ENCODE measurements around the gene WDR64.

WDR64 gene

GRCh38 chr1:241688940-241689368 is 36.9 kb downstream of the WDR64 start:
- ChIA-PET POLR2A (no interaction called here), CTCF (interaction anchor here (1.8 kb wide), 1 partner anchor 10 kb away, joined by 5 read pairs; no protein-coding TSS in a partner anchor)
- TF ChIP-seq CTCF (IDR thresholded peaks at IDR 0.05; ENCODE audit: control extremely low read depth, extremely low read depth, low read depth, missing control alignments): no peak
- DNase-seq (ENCODE audit: extremely low spot score): no peak

GRCh38 chr1:241695246-241696171 is 43.4 kb downstream of the WDR64 start:
- DNase-seq (ENCODE audit: extremely low spot score): no peak
- CTCF ChIA-PET: interaction anchor here (1.4 kb wide), 1 partner anchor 16 kb away, joined by 6 read pairs; no protein-coding TSS in a partner anchor
- no peak for TF ChIP-seq CTCF (IDR thresholded peaks at IDR 0.05; ENCODE audit: control extremely low read depth, extremely low read depth, low read depth, missing control alignments)
- POLR2A ChIA-PET: no interaction called here

- ChIA-PET CTCF (no interaction called here), POLR2A (no interaction called here)
- TF ChIP-seq CTCF (IDR thresholded peaks at IDR 0.05; ENCODE audit: control extremely low read depth, extremely low read depth, low read depth, missing control alignments): no peak
- DNase-seq (ENCODE audit: extremely low spot score): no peak
These were observed 44.2 kb downstream of the WDR64 start for GRCh38 chr1:241696172-241696814.

- ChIA-PET CTCF (no interaction called here), POLR2A (no interaction called here)
- TF ChIP-seq CTCF (IDR thresholded peaks at IDR 0.05; ENCODE audit: control extremely low read depth, extremely low read depth, low read depth, missing control alignments): no peak
- DNase-seq (ENCODE audit: extremely low spot score): no peak
These were observed 44.9 kb downstream of the WDR64 start for GRCh38 chr1:241696815-241697639.

- CTCF ChIA-PET: no interaction called here
- POLR2A ChIA-PET: no interaction called here
- TF ChIP-seq CTCF (IDR thresholded peaks at IDR 0.05; ENCODE audit: control extremely low read depth, extremely low read depth, low read depth, missing control alignments): no peak
- DNase-seq (ENCODE audit: extremely low spot score): no peak
These were observed 45.5 kb downstream of the WDR64 start for GRCh38 chr1:241697640-241698018.

GRCh38 chr1:241698177-241698576 is 46.1 kb downstream of the WDR64 start:
- ChIA-PET POLR2A (no interaction called here), CTCF (no interaction called here)
- no peak for DNase-seq (ENCODE audit: extremely low spot score)
- no peak for TF ChIP-seq CTCF (IDR thresholded peaks at IDR 0.05; ENCODE audit: control extremely low read depth, extremely low read depth, low read depth, missing control alignments)
